ENCODE measurements around the gene CBL.
"Not testable (repeated sequence)": the region's sequence is repeated elsewhere in the genome, so short reads cannot be mapped to it uniquely, and the experiment has no call there.

Gene CBL

GRCh38 chr11:119175493-119176077 is 30.6 kb upstream of the CBL start:
- peaks cover 22% of the 10 kb centered on the region for H3K36me3 ChIP-seq (replicated peaks)
- no peak overlapping the region for H3K4me3 ChIP-seq
- no peaks in the 10 kb centered on the region for H3K27me3 ChIP-seq (ENCODE audit: low read depth)
- no peaks in the 10 kb centered on the region for H3K4me1 ChIP-seq
- no peaks in the 10 kb centered on the region for H3K9me3 ChIP-seq
- no peak for DNase-seq (ENCODE audit: low spot score in 2 of 2)
- in situ Hi-C loops (cut with MboI; ENCODE audit: low sequenced_read_pairs), result no loop called here

- in situ Hi-C loops (cut with MboI; ENCODE audit: low sequenced_read_pairs), result no loop called here
- DNase-seq (ENCODE audit: low spot score in 2 of 2), result no peak
Observed at GRCh38 chr11:119178166-119178680, 27.9 kb upstream of the CBL start.

DNA sequence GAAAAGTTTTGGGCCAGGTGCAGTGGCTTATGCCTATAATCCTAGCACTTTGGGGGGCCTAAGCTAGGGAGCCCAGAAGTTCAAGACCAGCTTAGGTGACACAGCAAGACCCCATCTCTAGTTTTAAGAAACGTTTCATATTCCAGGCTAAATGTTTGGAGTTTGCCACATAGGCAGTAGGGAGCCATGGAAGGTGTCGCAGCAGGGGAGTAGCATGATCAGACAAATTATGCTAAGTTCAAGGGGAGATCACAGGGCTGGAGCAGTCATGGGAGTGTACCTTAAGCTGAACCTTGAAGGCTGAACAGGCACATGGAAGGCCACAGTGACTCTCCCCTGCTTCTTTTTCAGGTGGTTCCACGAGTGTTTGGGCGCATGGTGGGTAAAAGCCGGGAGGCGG is 26.8 kb upstream of the CBL start:
- in situ Hi-C loops (cut with MboI; ENCODE audit: low sequenced_read_pairs), result no loop called here
- Histone ChIP-seq H3K9me3 (no peaks in the 10 kb centered on the region), H3K4me1 (no peaks in the 10 kb centered on the region), H3K27me3 (ENCODE audit: low read depth) (no peaks in the 10 kb centered on the region), H3K36me3 (replicated peaks) (peaks cover 15% of the 10 kb centered on the region; the same call in 1 of the 2 replicates), H3K4me3 (no peak overlapping the region)
- no peak for DNase-seq (ENCODE audit: low spot score in 2 of 2)

More at GRCh38 chr11:119178166-119178680, 27.9 kb upstream of the CBL start:
- H3K27me3 ChIP-seq (ENCODE audit: low read depth), result no peaks in the 10 kb centered on the region
- H3K4me1 ChIP-seq, result no peaks in the 10 kb centered on the region
- no peak overlapping the region for H3K4me3 ChIP-seq
- H3K36me3 ChIP-seq (replicated peaks), result peaks cover 18% of the 10 kb centered on the region
- no peaks in the 10 kb centered on the region for H3K9me3 ChIP-seq

DNA sequence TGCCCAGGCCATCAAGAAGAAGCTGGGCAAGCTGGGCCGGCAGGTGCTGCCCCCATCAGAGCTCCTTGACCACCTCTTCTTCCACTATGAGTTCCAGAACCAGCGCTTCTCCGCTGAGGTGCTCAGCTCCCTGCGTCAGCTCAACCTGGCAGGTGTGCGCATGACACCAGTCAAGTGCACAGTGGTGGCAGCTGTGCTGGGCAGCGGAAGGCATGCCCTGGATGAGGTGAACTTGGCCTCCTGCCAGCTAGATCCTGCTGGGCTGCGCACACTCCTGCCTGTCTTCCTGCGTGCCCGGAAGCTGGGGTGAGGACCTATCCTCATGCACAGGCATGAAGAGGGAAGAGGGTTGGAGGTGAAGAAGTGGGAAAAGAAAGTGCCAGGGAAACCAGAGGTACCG is 26.2 kb upstream of the CBL start:
- no peaks in the 10 kb centered on the region for H3K27me3 ChIP-seq (ENCODE audit: low read depth)
- H3K36me3 ChIP-seq (replicated peaks), result peaks cover 11% of the 10 kb centered on the region; the same call in 1 of the 2 replicates
- no peaks in the 10 kb centered on the region for H3K9me3 ChIP-seq
- H3K4me1 ChIP-seq, result no peaks in the 10 kb centered on the region
- in situ Hi-C loops (cut with MboI; ENCODE audit: low sequenced_read_pairs), result no loop called here
- no peak for DNase-seq (ENCODE audit: low spot score in 2 of 2)
- H3K4me3 ChIP-seq, result no peak overlapping the region

DNA sequence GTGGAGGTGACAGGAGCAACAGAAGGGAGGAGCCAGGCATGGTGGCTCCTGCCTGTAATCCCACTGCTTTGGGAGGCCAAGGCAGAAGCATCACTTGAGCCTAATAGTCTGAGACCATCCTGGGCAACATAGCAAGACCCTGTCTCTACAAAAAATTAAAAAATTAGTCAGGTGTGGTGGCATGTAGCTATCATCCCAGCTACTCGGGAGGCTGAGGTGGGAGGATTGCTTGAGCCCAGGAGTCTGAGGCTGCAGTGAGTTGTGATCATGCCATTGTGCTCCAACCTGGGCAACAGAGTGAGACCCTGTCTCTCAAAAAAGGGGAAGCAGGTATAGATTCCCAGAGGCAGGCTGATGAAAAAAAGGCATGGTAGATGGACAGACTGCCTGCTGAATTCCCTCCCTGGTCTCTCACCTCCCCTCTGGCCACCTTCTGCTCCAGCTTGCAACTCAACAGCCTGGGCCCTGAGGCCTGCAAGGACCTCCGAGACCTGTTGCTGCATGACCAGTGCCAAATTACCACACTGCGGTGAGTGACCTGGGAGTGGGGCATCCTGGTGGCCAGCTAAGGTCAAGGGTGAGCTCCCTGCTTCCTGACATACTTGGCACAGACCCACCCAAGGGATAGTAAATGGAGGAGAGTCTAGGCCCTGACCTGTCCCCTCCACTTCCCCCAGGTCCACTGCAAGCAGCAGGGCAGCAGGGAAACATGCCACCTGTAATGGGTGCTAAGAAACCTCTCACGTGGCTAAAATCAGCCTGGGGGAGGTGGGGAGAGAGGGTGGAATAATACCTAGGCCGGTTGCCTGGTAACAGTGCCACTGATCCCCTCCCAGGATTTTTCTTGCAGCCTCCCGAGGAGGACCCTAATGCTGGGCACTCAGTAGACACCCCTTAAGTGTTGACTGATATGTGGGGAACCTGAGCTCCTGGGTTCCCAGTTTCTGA is 25.1 kb upstream of the CBL start:
- no peaks in the 10 kb centered on the region for H3K9me3 ChIP-seq
- peaks cover 5% of the 10 kb centered on the region; the same call in 1 of the 2 replicates for H3K36me3 ChIP-seq (replicated peaks)
- H3K27me3 ChIP-seq (ENCODE audit: low read depth), result no peaks in the 10 kb centered on the region
- no peaks in the 10 kb centered on the region for H3K4me1 ChIP-seq
- H3K4me3 ChIP-seq, result no peak overlapping the region
- DNase-seq (ENCODE audit: low spot score in 2 of 2), result no peak
- in situ Hi-C loops (cut with MboI; ENCODE audit: low sequenced_read_pairs), result no loop called here

DNA sequence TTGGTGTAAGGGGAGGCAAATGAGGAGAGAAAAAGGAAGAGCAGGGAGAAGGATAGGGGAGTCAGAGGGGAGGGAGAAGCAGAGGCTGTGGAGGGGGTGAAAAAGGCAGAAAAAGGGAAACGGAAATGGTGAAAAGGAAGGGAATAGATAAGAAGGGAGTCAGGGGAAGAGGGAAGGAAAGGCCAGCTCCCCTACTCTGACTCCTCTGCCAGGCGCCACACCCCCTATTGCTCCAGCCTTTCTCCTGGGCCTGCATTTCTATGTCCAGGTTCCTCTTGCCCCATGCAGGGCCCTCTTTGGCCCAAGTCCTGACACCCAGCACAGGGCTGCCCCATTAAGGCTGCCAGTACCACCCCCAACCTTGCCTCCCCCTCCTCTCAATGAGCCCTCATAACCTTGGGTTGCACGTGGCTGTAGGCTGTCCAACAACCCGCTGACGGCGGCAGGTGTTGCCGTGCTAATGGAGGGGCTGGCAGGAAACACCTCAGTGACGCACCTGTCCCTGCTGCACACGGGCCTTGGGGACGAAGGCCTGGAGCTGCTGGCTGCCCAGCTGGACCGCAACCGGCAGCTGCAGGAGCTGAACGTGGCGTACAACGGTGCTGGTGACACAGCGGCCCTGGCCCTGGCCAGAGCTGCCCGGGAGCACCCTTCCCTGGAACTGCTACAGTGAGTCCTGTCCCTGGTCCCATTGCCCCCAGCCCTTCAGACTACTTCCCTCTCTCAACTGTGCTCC is 24.3 kb upstream of the CBL start:
- DNase-seq (ENCODE audit: low spot score in 2 of 2), result no peak
- H3K9me3 ChIP-seq, result no peaks in the 10 kb centered on the region
- H3K4me3 ChIP-seq, result no peak overlapping the region
- in situ Hi-C loops (cut with MboI; ENCODE audit: low sequenced_read_pairs), result no loop called here
- no peaks in the 10 kb centered on the region for H3K4me1 ChIP-seq
- peaks cover 3% of the 10 kb centered on the region; the same call in 1 of the 2 replicates for H3K36me3 ChIP-seq (replicated peaks)
- H3K27me3 ChIP-seq (ENCODE audit: low read depth), result no peaks in the 10 kb centered on the region

- H3K4me3 ChIP-seq; H3K4me1 ChIP-seq; H3K27me3 ChIP-seq (ENCODE audit: low read depth); DNase-seq (ENCODE audit: low spot score in 2 of 2); H3K36me3 ChIP-seq (replicated peaks); H3K9me3 ChIP-seq; in situ Hi-C loops (cut with MboI; ENCODE audit: low sequenced_read_pairs): not testable (repeated sequence)
Observed at GRCh38 chr11:119184399-119184798, 21.7 kb upstream of the CBL start.

DNA sequence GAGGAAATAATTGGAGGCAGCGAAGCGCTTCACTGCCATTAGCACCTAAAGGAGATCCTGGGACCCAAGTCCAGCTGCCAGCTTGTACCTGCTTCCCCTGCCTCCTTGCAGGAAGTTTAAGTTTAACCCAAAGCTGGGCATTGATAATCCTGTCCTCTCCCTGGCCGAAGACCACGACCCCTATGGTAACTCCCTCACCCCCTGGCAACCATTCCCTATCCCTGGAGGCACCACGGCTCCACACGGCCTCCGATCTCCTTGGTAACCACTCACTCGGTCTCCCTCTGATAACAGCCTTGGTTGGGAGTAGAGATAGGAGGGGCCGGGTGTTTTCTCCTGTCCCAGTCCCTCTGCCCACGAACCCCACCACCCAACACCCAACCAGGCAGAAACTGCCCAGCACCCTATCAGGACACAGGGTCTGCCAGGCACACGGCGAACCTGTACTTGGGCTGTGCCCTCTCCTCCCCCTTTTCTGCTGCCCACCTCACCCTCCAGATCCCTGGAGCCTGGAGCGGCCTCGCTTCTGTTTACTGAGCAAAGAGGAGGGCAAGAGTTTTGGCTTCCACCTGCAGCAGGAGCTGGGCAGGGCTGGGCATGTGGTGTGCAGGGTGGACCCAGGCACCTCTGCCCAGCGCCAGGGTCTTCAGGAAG is 20.0 kb upstream of the CBL start:
- no peak overlapping the region for H3K4me3 ChIP-seq

DNA sequence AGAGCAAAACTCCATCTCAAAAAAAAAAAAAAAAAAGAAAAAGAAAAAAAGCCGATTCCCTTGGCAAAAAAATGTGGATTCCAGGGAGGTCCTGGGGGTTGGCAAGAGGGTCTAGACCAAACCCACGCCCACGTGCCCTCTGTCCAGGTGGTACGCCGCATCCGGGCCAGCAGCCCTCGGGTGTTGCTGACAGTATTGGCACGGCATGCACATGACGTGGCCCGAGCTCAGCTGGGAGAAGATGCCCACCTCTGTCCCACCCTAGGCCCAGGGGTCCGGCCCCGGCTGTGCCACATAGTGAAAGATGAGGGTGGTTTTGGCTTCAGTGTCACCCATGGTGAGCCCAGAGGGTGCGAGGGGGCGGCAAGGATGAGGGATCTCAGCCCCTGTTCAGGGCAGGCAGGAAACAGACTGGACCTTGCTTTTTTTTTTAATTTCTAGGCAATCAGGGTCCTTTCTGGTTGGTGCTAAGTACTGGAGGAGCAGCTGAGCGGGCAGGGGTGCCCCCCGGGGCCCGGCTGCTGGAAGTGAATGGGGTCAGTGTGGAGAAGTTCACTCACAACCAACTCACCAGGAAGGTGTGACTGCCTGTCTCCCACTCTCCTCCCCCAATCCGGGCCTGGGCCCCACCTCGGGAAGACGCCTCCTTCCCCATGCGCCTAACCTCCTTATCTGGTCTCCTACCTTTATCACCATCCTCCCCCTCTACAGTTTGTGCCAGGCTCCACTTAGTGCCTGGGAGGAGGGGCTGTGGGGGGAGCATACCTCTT is 18.8 kb upstream of the CBL start:
- no peaks in the 10 kb centered on the region for H3K4me1 ChIP-seq
- no peak for DNase-seq (ENCODE audit: low spot score in 2 of 2)
- H3K4me3 ChIP-seq, result no peak overlapping the region
- in situ Hi-C loops (cut with MboI; ENCODE audit: low sequenced_read_pairs), result no loop called here
- H3K27me3 ChIP-seq (ENCODE audit: low read depth), result no peaks in the 10 kb centered on the region
- H3K36me3 ChIP-seq (replicated peaks), result no peaks in the 10 kb centered on the region
- no peaks in the 10 kb centered on the region for H3K9me3 ChIP-seq

More for the DNA sequence above, 20.0 kb upstream of the CBL start:
- Histone ChIP-seq H3K27me3 (ENCODE audit: low read depth) (no peaks in the 10 kb centered on the region), H3K4me1 (no peaks in the 10 kb centered on the region), H3K9me3 (no peaks in the 10 kb centered on the region), H3K36me3 (replicated peaks) (no peaks in the 10 kb centered on the region)
- DNase-seq (ENCODE audit: low spot score in 2 of 2), result no peak
- in situ Hi-C loops (cut with MboI; ENCODE audit: low sequenced_read_pairs), result no loop called here

DNA sequence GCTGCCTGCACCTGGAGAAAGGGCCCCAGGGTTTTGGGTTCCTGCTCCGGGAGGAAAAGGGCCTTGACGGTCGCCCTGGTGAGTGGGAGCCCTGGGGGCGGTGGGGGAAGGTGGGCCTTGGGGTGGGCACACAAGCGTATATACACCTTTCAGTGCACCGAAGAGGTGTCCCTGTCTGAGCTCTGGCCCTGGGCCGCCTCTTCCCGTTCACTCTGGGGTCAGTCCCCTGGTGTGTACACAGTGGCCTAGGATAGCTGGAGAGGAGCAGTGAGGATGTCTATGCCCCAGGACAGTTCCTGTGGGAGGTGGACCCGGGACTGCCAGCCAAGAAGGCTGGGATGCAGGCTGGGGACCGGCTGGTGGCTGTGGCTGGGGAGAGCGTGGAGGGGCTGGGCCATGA is 18.1 kb upstream of the CBL start:
- H3K27me3 ChIP-seq (ENCODE audit: low read depth), result no peaks in the 10 kb centered on the region
- no peaks in the 10 kb centered on the region for H3K9me3 ChIP-seq
- in situ Hi-C loops (cut with MboI; ENCODE audit: low sequenced_read_pairs), result no loop called here
- H3K4me3 ChIP-seq, result no peak overlapping the region
- DNase-seq (ENCODE audit: low spot score in 2 of 2), result no peak
- no peaks in the 10 kb centered on the region for H3K4me1 ChIP-seq
- no peaks in the 10 kb centered on the region for H3K36me3 ChIP-seq (replicated peaks)

DNA sequence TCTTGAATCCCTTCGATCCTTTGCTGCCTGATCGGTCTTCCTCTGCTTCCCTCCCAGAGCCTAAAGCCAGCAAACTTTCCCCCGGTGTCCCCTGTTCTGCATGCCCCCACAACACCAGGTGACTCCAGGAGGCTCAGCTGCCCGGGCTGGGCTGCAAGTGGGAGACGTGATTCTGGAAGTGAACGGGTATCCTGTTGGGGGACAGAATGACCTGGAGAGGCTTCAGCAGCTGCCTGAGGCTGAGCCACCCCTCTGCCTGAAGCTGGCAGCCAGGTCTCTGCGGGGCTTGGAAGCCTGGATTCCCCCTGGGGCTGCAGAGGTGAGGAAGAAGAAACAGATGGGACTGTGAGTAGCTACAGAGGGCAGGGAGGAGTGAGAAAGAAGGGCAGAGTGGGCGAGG is 17.3 kb upstream of the CBL start:
- in situ Hi-C loops (cut with MboI; ENCODE audit: low sequenced_read_pairs), result no loop called here
- DNase-seq (ENCODE audit: low spot score in 2 of 2), result no peak
- Histone ChIP-seq H3K4me1 (no peaks in the 10 kb centered on the region), H3K27me3 (ENCODE audit: low read depth) (no peaks in the 10 kb centered on the region), H3K9me3 (no peaks in the 10 kb centered on the region), H3K4me3 (no peak overlapping the region), H3K36me3 (replicated peaks) (no peaks in the 10 kb centered on the region)

DNA sequence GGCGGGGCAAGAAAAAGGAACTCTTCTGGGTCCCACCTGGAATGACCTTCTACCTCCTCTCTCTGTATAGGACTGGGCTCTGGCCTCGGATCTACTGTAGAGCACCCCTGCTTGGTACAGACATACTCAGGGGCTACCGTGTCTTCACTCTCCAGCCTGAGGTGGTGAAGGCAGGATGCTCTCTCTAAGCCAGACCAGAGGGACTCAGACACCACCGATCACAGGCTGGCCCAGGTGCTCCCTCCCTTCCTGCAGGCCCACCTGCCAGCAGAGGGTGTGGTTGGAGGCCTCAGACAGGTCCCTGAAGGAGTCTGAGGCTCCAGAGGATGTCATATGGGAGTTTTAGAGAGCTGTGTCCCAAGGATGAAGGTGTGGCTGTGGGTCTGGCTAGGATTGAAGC is 16.7 kb upstream of the CBL start:
- DNase-seq (ENCODE audit: low spot score in 2 of 2), result no peak
- no peaks in the 10 kb centered on the region for H3K4me1 ChIP-seq
- H3K27me3 ChIP-seq (ENCODE audit: low read depth), result no peaks in the 10 kb centered on the region
- no peaks in the 10 kb centered on the region for H3K9me3 ChIP-seq
- in situ Hi-C loops (cut with MboI; ENCODE audit: low sequenced_read_pairs), result no loop called here
- no peak overlapping the region for H3K4me3 ChIP-seq
- H3K36me3 ChIP-seq (replicated peaks), result no peaks in the 10 kb centered on the region

DNA sequence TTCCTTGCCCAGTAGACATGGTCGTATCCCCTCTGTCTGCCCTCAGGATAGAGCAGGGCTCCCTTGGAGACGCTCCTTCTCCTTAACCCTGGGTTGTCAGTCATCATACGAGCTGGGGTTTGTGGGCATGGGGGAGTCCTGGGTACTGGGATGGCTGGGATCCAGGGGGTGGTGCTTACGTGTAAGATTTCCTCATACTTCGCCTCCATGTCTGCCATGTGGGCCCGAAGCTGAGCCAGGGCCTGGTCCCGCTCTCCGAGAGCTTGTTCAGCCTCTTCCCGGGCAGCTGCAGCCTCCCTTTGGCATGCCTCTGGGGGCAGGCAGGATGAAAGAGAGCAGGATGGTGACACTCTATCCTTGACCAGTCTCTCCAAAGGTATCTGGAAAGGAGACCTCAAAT is 15.6 kb upstream of the CBL start:
- Histone ChIP-seq H3K9me3 (no peaks in the 10 kb centered on the region), H3K4me1 (no peaks in the 10 kb centered on the region), H3K36me3 (replicated peaks) (no peaks in the 10 kb centered on the region), H3K27me3 (ENCODE audit: low read depth) (no peaks in the 10 kb centered on the region), H3K4me3 (no peak overlapping the region)
- DNase-seq (ENCODE audit: low spot score in 2 of 2), result no peak
- in situ Hi-C loops (cut with MboI; ENCODE audit: low sequenced_read_pairs), result no loop called here

Measured in HAP-1 (cell line).